Caco-2 (cell line): Measurements from ENCODE around the gene CCDC120. TPM values are rescaled to one million over a fixed set of nuclear protein-coding genes. Genes with fewer than 3 reads are reported as not detected.

Experiments used
- BruUV-seq: library from RNA; stranded (reverse); fragments of 400-500 nt; replicated peaks from 2 replicates; lab custom pipeline; 2021; lab: Mats Ljungman, UMichigan
- CTCF ChIA-PET: fragments of 300-600 bp; sonication (Branson Sonifier 250); formaldehyde crosslinking; loops from one replicate; lab custom pipeline; 2022; ENCODE audit warnings: antibody characterized with exemption; lab: Charles Lee
- POLR2A ChIA-PET: fragments of 300-600 bp; sonication (Branson Sonifier 250); formaldehyde crosslinking; loops from one replicate; lab custom pipeline; 2022; ENCODE audit warnings: antibody characterized with exemption; lab: Charles Lee
- DNase-seq, 2 experiments: peaks; one replicate each; pipeline versions ENCODE4 v3.0.0 to v3.0.0-alpha.2; 2020 to 2022
- H3K27me3 ChIP-seq: replicated peaks from 2 replicates; pipeline ENCODE4 v1.6.0; 2011; ENCODE audit warnings: low read length; ENCODE audit not compliant: control insufficient read depth, insufficient read depth
- H3K36me3 ChIP-seq: 2 replicates; pipeline ENCODE4 v1.5.1; 2011; ENCODE audit warnings: low read length; ENCODE audit not compliant: control insufficient read depth, insufficient read depth
- H3K4me1 ChIP-seq: fragments of 250-450 bp; sonication (Bioruptor Pico); 2 replicates; pipeline ENCODE4 v1.5.1; 2020; ENCODE audit warnings: mild to moderate bottlenecking
- H3K4me3 ChIP-seq: 2 replicates; pipeline ENCODE4 v1.5.1; 2011; ENCODE audit warnings: low read depth, mild to moderate bottlenecking, control low read depth, low read length
- H3K9me3 ChIP-seq: fragments of 250-450 bp; sonication (Bioruptor Pico); 2 replicates; pipeline ENCODE4 v1.5.1; 2020; ENCODE audit warnings: mild to moderate bottlenecking, moderate library complexity
- H3K27ac Mint-ChIP-seq: one replicate; pipeline ENCODE4 v1.8.0; 2022; ENCODE audit warnings: mixed read lengths; ENCODE audit not compliant: unreplicated experiment
- H3K27me3 Mint-ChIP-seq: one replicate; pipeline ENCODE4 v1.8.0; 2022; ENCODE audit warnings: mixed read lengths; ENCODE audit not compliant: insufficient read depth, unreplicated experiment
- H3K36me3 Mint-ChIP-seq: one replicate; pipeline ENCODE4 v1.8.0; 2022; ENCODE audit warnings: mild to moderate bottlenecking, mixed read lengths; ENCODE audit not compliant: insufficient read depth, unreplicated experiment
- H3K4me1 Mint-ChIP-seq: one replicate; pipeline ENCODE4 v1.8.0; 2022; ENCODE audit warnings: low read depth, mixed read lengths; ENCODE audit not compliant: unreplicated experiment
- H3K4me3 Mint-ChIP-seq: one replicate; pipeline ENCODE4 v1.8.0; 2022; ENCODE audit warnings: mild to moderate bottlenecking, moderate library complexity, mixed read lengths; ENCODE audit not compliant: unreplicated experiment
- H3K9me3 Mint-ChIP-seq: one replicate; pipeline ENCODE4 v1.8.0; 2022; ENCODE audit warnings: mixed read lengths; ENCODE audit not compliant: unreplicated experiment
- CTCF ChIP-seq, 2 experiments: fragments of 200-600 bp in 1 of 2; IDR thresholded peaks; 1 replicate in 1 of 2; 2 replicates in 1 of 2; pipeline versions ENCODE4 v1.5.1 to v1.8.0; 2011 to 2022; ENCODE audit warnings: antibody characterized with exemption in 1 of 2, control low read depth in 1 of 2, inconsistent platforms in 1 of 2, low read depth in 1 of 2, low read length in 1 of 2, mild to moderate bottlenecking in 1 of 2, moderate library complexity in 1 of 2; ENCODE audit not compliant: insufficient read depth in 1 of 2, severe bottlenecking in 1 of 2, unreplicated experiment in 1 of 2
- intact Hi-C: fragments of 100-400 bp; cut with micrococcal nuclease; formaldehyde crosslinking; loops from one replicate; pipeline ENCODE4 v1.10.0; 2022; ENCODE audit not compliant: unreplicated experiment
- total RNA-seq: library from RNA; stranded (reverse); gene quantifications from 2 replicates; pipeline ENCODE4 v1.2.3, GENCODE V29; 2022

Gene CCDC120
- total RNA-seq, 1 experiment from 2014 or later: 16.7 TPM

GRCh38 chrX:49064735-49065134, 5.9 kb downstream of the CCDC120 start:
- CTCF ChIA-PET: no interaction called here
- no peaks in the 10 kb centered on the region for H3K27me3 ChIP-seq
- no peaks in the 10 kb centered on the region for H3K27me3 Mint-ChIP-seq
- DNase-seq: no peak
- H3K4me1 ChIP-seq: no peaks in the 10 kb centered on the region
- POLR2A ChIA-PET: no interaction called here
- no peaks in the 10 kb centered on the region for H3K9me3 ChIP-seq
- H3K9me3 Mint-ChIP-seq: no peaks in the 10 kb centered on the region
- no peaks in the 10 kb centered on the region for H3K4me1 Mint-ChIP-seq
- intact Hi-C loops: no loop called here
- no TSS peak for BruUV-seq
- H3K36me3 ChIP-seq: no peaks in the 10 kb centered on the region; the same call in 1 of the 2 replicates
- H3K36me3 Mint-ChIP-seq: peaks cover 17% of the 10 kb centered on the region
- no peak overlapping the region for H3K4me3 Mint-ChIP-seq
- no peak overlapping the region for H3K4me3 ChIP-seq
- TF ChIP-seq CTCF (IDR thresholded peaks at IDR 0.05; ENCODE audit: insufficient read depth in 1 of 2, low read depth in 1 of 2, low read length in 1 of 2, severe bottlenecking in 1 of 2, unreplicated experiment in 1 of 2): no peak
- no peak overlapping the region for H3K27ac Mint-ChIP-seq

GRCh38 chrX:49066278-49066677, 7.5 kb downstream of the CCDC120 start:
- Mint-ChIP-seq H3K27me3 (no peaks in the 10 kb centered on the region), H3K4me1 (no peaks in the 10 kb centered on the region), H3K4me3 (no peak overlapping the region), H3K27ac (no peak overlapping the region), H3K36me3 (peaks cover 17% of the 10 kb centered on the region), H3K9me3 (no peaks in the 10 kb centered on the region)
- ChIA-PET CTCF (no interaction called here), POLR2A (no interaction called here)
- no TSS peak for BruUV-seq
- Histone ChIP-seq H3K27me3 (no peaks in the 10 kb centered on the region), H3K9me3 (no peaks in the 10 kb centered on the region), H3K4me1 (no peaks in the 10 kb centered on the region), H3K4me3 (no peak overlapping the region), H3K36me3 (no peaks in the 10 kb centered on the region)
- no peak for TF ChIP-seq CTCF (IDR thresholded peaks at IDR 0.05; ENCODE audit: insufficient read depth in 1 of 2, low read depth in 1 of 2, low read length in 1 of 2, severe bottlenecking in 1 of 2, unreplicated experiment in 1 of 2)
- no peak for DNase-seq
- intact Hi-C loops: no loop called here

DNA sequence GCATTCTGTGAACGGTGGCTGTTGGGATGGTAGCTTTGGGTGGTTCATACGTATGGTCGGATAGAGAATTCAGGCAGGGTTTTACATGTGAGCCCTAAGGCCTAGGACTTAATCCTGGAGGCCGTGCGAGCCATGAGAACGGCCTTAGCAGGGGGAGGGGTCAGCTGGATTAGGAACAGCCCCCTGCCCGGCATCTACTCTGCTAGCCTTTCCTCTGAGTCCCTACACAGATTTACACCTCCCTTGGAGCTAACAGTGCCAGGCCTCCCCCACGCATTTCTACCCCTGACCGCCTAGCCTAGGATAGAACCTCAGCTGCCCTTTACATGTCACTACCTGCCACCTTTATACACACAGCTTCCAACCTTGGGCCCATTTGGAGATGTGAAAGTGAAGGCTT, 7.9 kb downstream of the CCDC120 start:
- CTCF ChIA-PET: no interaction called here
- POLR2A ChIA-PET: no interaction called here
- no peaks in the 10 kb centered on the region for H3K4me1 ChIP-seq
- DNase-seq: no peak
- H3K27me3 ChIP-seq: no peaks in the 10 kb centered on the region
- no TSS peak for BruUV-seq
- H3K27me3 Mint-ChIP-seq: no peaks in the 10 kb centered on the region
- TF ChIP-seq CTCF (IDR thresholded peaks at IDR 0.05; ENCODE audit: insufficient read depth in 1 of 2, low read depth in 1 of 2, low read length in 1 of 2, severe bottlenecking in 1 of 2, unreplicated experiment in 1 of 2): no peak
- H3K9me3 Mint-ChIP-seq: no peaks in the 10 kb centered on the region
- no peak overlapping the region for H3K4me3 Mint-ChIP-seq
- peaks cover 14% of the 10 kb centered on the region for H3K36me3 Mint-ChIP-seq
- no peaks in the 10 kb centered on the region for H3K9me3 ChIP-seq
- no peaks in the 10 kb centered on the region for H3K36me3 ChIP-seq
- no peak overlapping the region for H3K27ac Mint-ChIP-seq
- no peaks in the 10 kb centered on the region for H3K4me1 Mint-ChIP-seq
- no peak overlapping the region for H3K4me3 ChIP-seq
- intact Hi-C loops: no loop called here
